ENCODE data around the gene DOLK.

Gene DOLK

DNA sequence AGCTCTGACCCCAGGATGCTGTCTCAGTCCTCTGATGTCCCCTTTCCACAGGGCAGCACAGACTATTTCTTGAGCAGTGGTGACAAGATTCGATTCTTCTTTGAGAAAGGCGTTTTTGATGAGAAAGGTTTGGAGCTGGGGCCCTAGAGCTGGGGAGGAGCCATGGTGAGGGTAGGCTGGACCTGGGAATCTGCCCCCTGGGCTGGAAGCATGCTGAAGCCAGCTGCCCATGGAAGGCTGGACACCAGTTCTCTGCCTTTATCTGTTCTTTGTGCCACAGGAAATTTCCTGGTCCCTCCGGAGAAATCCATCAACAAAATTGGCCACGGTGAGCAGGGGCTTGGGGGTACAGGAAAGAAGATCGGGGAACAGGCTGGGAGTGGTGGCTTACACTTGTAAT lies 13.7 kb downstream of the DOLK start:
- DNase-seq (ENCODE audit: low read depth), result no peak

DNA sequence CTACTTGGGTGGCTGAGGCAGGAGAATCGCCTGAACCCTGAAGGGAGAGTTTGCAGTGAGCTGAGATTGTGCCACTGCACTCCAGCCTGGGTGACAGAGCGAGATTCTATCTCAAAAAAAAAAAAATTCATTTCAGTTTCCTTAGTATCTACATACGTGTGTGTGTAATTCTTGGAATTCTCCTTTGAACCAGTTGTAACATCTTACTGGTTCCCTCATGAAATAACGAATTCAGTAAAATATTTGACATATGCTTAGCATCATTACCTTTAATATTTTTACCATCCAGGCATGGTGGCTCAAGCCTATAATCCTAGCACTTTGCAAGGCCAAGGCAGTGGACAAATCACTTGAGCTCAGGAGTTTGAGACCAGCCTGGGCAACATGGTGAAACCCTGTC lies 17.8 kb downstream of the DOLK start:
- no peak for DNase-seq (ENCODE audit: low read depth)

- DNase-seq (ENCODE audit: low read depth), result no peak
These were observed 18.8 kb downstream of the DOLK start for GRCh38 chr9:128928624-128929023.

GRCh38 chr9:128927731-128928411 lies 19.5 kb downstream of the DOLK start:
- no peak for DNase-seq (ENCODE audit: low read depth)

GRCh38 chr9:128923493-128923883 lies 23.9 kb downstream of the DOLK start:
- no peak for DNase-seq (ENCODE audit: low read depth)

GRCh38 chr9:128921881-128922763 lies 25.3 kb downstream of the DOLK start:
- no peak for DNase-seq (ENCODE audit: low read depth)

- no peak for DNase-seq (ENCODE audit: low read depth)
These were observed 26.9 kb downstream of the DOLK start, which contains the start of gene PHYHD1 for GRCh38 chr9:128920381-128921058. PHYHD1 (plus strand) TSS chr9:128920982; CDS start chr9:128922324, 1,342 bp downstream.

DNA sequence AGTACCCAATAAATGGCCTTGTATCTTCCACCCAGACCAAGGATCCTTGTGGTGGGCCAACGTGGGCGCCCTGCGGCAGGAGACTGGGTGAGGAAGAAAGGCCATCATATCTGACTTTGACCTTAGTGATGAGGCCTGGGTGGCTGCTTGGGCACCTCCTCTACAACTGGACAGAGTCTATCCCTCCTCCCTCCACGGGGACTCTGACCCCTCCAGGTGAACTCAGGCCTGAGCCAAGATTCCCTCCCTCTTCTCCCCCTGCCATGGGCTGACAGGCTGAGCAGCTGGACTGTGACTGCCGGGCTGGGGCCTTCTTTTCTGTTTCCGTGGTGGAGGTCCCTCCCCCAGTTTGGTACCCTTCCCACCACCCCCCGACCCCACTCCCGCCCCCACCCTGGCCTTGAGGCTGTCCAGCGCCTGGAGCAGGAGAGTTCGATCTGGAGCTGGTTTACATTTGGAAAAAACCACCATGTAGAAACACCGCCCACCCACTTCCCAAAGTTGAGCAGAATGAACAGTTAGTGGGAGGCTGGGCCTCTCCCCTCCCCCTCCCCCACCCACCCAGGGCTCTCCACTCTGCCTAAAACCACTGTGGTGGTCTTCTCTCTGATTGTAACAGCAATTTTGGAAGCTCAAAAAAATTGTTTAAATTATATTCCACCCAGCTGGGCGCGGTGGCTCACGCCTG lies 27.9 kb downstream of the DOLK start:
- DNase-seq (ENCODE audit: low read depth), result no peak

- DNase-seq (ENCODE audit: low read depth), result no peak
These were observed 28.5 kb downstream of the DOLK start for GRCh38 chr9:128918921-128919320.

DNA sequence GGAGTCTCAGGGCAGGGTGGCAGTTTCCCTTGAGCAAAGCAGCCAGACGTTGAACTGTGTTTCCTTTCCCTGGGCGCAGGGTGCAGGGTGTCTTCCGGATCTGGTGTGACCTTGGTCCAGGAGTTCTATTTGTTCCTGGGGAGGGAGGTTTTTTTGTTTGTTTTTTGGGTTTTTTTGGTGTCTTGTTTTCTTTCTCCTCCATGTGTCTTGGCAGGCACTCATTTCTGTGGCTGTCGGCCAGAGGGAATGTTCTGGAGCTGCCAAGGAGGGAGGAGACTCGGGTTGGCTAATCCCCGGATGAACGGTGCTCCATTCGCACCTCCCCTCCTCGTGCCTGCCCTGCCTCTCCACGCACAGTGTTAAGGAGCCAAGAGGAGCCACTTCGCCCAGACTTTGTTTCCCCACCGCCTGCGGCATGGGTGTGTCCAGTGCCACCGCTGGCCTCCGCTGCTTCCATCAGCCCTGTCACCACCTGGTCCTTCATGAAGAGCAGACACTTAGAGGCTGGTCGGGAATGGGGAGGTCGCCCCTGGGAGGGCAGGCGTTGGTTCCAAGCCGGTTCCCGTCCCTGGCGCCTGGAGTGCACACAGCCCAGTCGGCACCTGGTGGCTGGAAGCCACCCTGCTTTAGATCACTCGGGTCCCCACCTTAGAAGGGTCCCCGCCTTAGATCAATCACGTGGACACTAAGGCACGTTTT lies 30.1 kb downstream of the DOLK start:
- no peak for DNase-seq (ENCODE audit: low read depth)

DNA sequence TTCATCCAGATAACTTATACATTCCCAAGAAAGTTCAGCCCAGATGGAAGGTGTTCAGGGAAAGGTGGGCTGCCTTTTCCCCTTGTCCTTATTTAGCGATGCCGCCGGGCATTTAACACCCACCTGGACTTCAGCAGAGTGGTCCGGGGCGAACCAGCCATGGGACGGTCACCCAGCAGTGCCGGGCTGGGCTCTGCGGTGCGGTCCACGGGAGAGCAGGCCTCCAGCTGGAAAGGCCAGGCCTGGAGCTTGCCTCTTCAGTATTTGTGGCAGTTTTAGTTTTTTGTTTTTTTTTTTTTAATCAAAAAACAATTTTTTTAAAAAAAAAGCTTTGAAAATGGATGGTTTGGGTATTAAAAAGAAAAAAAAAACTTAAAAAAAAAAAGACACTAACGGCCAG lies 30.7 kb downstream of the DOLK start:
- DNase-seq (ENCODE audit: low read depth), result no peak

GRCh38 chr9:128916204-128916603 lies 31.2 kb downstream of the DOLK start:
- no peak for DNase-seq (ENCODE audit: low read depth)

DNA sequence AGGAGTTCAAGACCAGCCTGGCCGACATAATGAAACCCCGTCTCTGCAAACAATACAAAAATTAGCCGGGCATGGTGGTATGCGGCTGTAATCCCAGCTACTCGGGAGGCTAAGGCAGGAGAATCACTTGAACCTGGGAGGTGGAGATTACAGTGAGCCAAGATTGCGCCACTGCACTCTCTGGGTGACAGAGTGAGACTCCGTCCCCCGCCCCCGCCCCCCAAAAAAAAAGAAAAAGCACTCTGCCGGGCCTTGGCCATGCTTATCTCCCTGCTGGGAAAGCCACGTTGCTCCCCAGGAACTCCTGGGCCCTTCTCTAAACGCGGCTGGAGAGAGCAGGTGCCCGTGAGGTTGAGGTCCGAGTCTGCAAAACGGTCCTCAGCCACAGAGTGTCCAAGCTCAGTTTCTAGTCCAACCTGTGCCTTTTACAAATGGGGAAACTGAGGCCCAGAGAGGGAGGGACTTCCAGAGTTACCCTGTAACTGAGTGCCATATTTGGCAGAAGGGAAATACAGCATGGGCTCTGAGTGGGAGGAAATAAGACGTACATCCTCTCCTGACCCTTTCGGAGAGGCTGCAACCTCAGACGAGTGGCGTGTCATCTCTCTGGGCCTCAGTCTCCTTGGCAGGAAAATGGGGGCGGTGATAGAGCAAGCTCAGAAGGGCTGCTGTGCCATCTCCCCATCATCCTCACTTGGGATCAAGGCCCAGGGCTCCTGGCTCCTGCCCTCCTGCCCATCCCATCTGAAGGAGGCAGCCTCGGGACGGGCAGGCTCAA lies 33.2 kb downstream of the DOLK start:
- no peak for DNase-seq (ENCODE audit: low read depth)

DNA sequence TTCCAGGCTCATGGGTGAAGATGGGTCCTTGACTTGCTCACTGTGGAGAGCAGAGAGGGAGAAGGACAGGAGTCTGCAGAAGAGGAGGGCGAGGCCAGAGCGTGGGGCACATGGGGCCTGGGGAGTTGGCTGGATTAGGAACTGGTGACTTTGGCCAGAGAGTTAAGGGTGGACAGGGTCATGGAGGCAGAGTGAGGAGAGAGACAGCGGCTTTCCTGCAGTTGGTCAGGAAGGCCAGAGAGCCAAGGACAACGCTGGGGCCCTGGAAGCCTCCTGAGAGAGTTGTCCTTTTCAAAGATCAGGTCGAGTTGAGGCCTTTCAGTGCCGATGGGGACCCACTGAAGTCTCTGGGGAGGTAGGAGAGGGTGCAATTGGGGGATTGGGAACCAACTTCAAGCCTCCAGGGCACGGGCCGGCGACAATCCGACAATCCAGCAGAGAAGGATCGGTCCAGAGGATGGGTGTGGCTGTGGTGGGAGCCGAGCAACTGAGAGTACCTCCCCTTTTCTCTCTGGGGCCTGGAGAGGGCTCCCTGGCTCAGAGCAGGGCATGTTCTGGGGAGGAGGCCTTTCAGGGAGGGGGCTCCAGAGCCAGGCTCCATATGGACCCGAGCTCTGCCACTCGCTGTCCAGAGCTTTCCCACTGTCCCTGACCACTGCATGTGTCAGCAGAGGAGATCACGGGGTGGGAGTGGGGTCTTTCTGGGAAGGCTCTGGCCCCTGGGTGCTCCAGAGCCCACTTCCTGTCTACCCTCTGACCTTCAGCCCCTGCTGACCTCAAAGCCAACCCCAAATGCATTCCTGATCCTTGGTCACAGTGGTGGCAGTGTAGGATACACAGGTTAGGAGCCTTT lies 34.1 kb downstream of the DOLK start:
- DNase-seq (ENCODE audit: low read depth), result no peak

- no peak for DNase-seq (ENCODE audit: low read depth)
These were observed 35.0 kb downstream of the DOLK start for GRCh38 chr9:128912270-128912853.

- no peak for DNase-seq (ENCODE audit: low read depth)
These were observed 35.8 kb downstream of the DOLK start for GRCh38 chr9:128911529-128912035.

DNA sequence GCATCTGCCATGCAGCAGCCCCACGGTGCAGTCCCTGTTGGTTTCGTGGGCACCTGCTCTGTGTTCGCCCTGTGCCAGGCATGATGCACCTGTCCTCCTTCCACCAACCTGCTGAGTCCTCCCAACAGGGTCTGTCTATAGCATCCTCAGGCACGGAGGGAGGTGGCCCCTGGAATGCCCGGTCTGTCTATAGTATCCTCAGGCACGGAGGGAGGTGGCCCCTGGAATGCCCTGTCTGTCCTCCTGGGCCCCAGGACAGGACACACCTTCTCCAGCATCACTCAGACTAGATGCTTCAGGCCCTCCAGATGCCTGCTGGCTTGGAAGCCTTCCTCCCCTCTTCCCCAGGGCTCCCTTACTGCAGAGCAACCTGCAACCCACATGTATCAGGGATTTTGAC lies 36.5 kb downstream of the DOLK start:
- no peak for DNase-seq (ENCODE audit: low read depth)

DNA sequence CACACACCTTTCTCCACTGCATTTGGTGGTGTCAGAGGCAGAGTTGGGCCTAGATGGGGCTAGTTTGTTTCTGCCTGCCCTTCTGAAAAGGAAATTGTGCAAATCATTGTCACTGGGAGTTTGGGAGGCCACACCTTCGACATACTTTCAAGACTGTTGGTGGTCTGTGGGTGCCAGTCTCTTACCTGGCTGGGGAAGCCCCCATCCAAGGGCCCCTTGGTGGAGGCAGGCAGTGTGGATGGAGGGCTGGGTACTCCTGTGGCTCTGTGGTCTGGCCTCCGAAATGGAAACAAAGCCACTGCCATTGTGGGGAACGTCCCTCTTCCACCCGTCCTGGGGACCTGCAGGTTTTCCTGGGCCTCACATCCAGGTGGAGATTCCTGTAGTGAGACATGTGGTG lies 37.5 kb downstream of the DOLK start:
- DNase-seq (ENCODE audit: low read depth), result no peak

DNA sequence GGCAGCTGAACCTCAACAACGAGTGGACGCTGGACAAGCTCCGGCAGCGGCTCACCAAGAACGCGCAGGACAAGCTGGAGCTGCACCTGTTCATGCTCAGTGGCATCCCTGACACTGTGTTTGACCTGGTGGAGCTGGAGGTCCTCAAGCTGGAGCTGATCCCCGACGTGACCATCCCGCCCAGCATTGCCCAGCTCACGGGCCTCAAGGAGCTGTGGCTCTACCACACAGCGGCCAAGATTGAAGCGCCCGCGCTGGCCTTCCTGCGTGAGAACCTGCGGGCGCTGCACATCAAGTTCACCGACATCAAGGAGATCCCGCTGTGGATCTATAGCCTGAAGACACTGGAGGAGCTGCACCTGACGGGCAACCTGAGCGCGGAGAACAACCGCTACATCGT lies 39.0 kb downstream of the DOLK start:
- no peak for DNase-seq (ENCODE audit: low read depth)

Measured in stimulated activated CD8-positive, alpha-beta memory T cell treated with anti-CD3 and anti-CD28 coated beads, Interleukin-12 subunit alpha, Interleukin-12 subunit beta, amount 100 ng/mL, for 4 hours (primary cell).